GM21529 (cell line): ENCODE measurements around the gene TRIP12.
A peak's percentile ranks its signal among the peaks of the same experiment; 100 is the strongest.
"Not testable (repeated sequence)": the region's sequence is repeated elsewhere in the genome, so short reads cannot be mapped to it uniquely, and the experiment has no call there.

ENCODE experiments used
- ATAC-seq: cut with Tn5 transposase; IDR thresholded peaks from one replicate; pipeline ENCODE4 v1.9.1; 2021; ENCODE audit not compliant: unreplicated experiment

Gene TRIP12

GRCh38 chr2:229879191-229879950 is 42.4 kb downstream of the TRIP12 start:
- no peak for ATAC-seq

GRCh38 chr2:229875549-229875948 is 46.3 kb downstream of the TRIP12 start:
- ATAC-seq = no peak

GRCh38 chr2:229874647-229875046 is 47.2 kb downstream of the TRIP12 start:
- no peak for ATAC-seq

GRCh38 chr2:229873123-229873581 is 48.7 kb downstream of the TRIP12 start:
- peak; percentile 90 for ATAC-seq

GRCh38 chr2:229870903-229871656 is 50.7 kb downstream of the TRIP12 start:
- no peak for ATAC-seq

- no peak for ATAC-seq
These were observed 52.6 kb downstream of the TRIP12 start for GRCh38 chr2:229869226-229869625.

GRCh38 chr2:229868794-229869193 is 53.0 kb downstream of the TRIP12 start:
- no peak for ATAC-seq

- ATAC-seq = no peak
These were observed 56.8 kb downstream of the TRIP12 start for GRCh38 chr2:229865033-229865432.

- no peak for ATAC-seq
These were observed 60.4 kb downstream of the TRIP12 start for GRCh38 chr2:229861431-229861830.

GRCh38 chr2:229860334-229860733 is 61.5 kb downstream of the TRIP12 start:
- no peak for ATAC-seq

GRCh38 chr2:229858351-229858750 is 63.5 kb downstream of the TRIP12 start:
- ATAC-seq = no peak

- ATAC-seq = no peak
These were observed 64.2 kb downstream of the TRIP12 start for GRCh38 chr2:229857634-229858033.

GRCh38 chr2:229856413-229856812 is 65.4 kb downstream of the TRIP12 start:
- peak; percentile 95 for ATAC-seq

GRCh38 chr2:229855116-229855515 is 66.7 kb downstream of the TRIP12 start:
- ATAC-seq = no peak

GRCh38 chr2:229852565-229852964 is 69.2 kb downstream of the TRIP12 start:
- peak; percentile 75 for ATAC-seq

- ATAC-seq = no peak
These were observed 69.9 kb downstream of the TRIP12 start for GRCh38 chr2:229851870-229852269.

- not testable (repeated sequence) for ATAC-seq
These were observed 71.2 kb downstream of the TRIP12 start for GRCh38 chr2:229850355-229851275.

GRCh38 chr2:229849073-229849472 is 72.7 kb downstream of the TRIP12 start:
- no peak for ATAC-seq

- no peak for ATAC-seq
These were observed 78.2 kb downstream of the TRIP12 start for GRCh38 chr2:229843613-229844012.

- ATAC-seq = no peak
These were observed 83.1 kb downstream of the TRIP12 start for GRCh38 chr2:229838729-229839128.

- ATAC-seq = no peak
These were observed 85.0 kb downstream of the TRIP12 start for GRCh38 chr2:229836847-229837246.
